Measurements from ENCODE around the gene C6orf132.

- TF ChIP-seq POLR2A (IDR thresholded peaks at IDR 0.05; ENCODE audit: low read length) (no peak), GATA1 (IDR thresholded peaks at IDR 0.05; ENCODE audit: low read depth, low read length) (no peak)
These were observed 42.1 kb upstream of the C6orf132 start for GRCh38 chr6:42184475-42184874.
